COR-L47 (cell line): ENCODE data around the gene RGS3.

Source experiments
- DNase-seq: peaks from one replicate; lab custom pipeline; 2025; lab: John Stamatoyannopoulos, UW

RGS3 gene

GRCh38 chr9:113601656-113602055 is 138.1 kb downstream of the RGS3 start:
- no peak for DNase-seq

- peak; percentile 13 for DNase-seq
Observed at GRCh38 chr9:113602126-113603047, 138.9 kb downstream of the RGS3 start.

GRCh38 chr9:113603048-113603375 is 139.5 kb downstream of the RGS3 start:
- no peak for DNase-seq

- DNase-seq, result no peak
Observed at GRCh38 chr9:113603773-113604172, 140.2 kb downstream of the RGS3 start.

GRCh38 chr9:113604393-113604792 is 140.9 kb downstream of the RGS3 start:
- DNase-seq, result no peak

- no peak for DNase-seq
Observed at GRCh38 chr9:113606510-113606909, 143.0 kb downstream of the RGS3 start.

- DNase-seq, result no peak
Observed at GRCh38 chr9:113608082-113608685, 144.7 kb downstream of the RGS3 start.

- DNase-seq, result no peak
Observed at GRCh38 chr9:113609562-113610318, 146.2 kb downstream of the RGS3 start.

GRCh38 chr9:113611461-113612215 is 148.1 kb downstream of the RGS3 start:
- DNase-seq, result no peak

- DNase-seq, result no peak
Observed at GRCh38 chr9:113612216-113612747, 148.8 kb downstream of the RGS3 start.

- no peak for DNase-seq
Observed at GRCh38 chr9:113612828-113613227, 149.3 kb downstream of the RGS3 start.

GRCh38 chr9:113613815-113614413 is 150.4 kb downstream of the RGS3 start:
- no peak for DNase-seq

GRCh38 chr9:113614843-113615648 is 151.5 kb downstream of the RGS3 start:
- no peak for DNase-seq

- no peak for DNase-seq
Observed at GRCh38 chr9:113616116-113616515, 152.6 kb downstream of the RGS3 start.

- DNase-seq, result no peak
Observed at GRCh38 chr9:113616621-113617496, 153.3 kb downstream of the RGS3 start.

GRCh38 chr9:113617550-113617949 is 154.0 kb downstream of the RGS3 start:
- no peak for DNase-seq

GRCh38 chr9:113618836-113619490 is 155.4 kb downstream of the RGS3 start:
- DNase-seq, result no peak

- DNase-seq, result no peak
Observed at GRCh38 chr9:113619491-113620376, 156.2 kb downstream of the RGS3 start.
